H1 (cell line): Measurements from ENCODE around the gene POLR1H. TPM values are rescaled to one million over a fixed set of nuclear protein-coding genes. Genes with fewer than 3 reads are reported as not detected.

Experiments used
- ATF2 ChIP-seq: IDR thresholded peaks from 2 replicates; pipeline ENCODE4 v1.6.1; 2012; ENCODE audit warnings: low read length, inconsistent platforms
- BRCA1 ChIP-seq: IDR thresholded peaks from 2 replicates; pipeline ENCODE4 v1.6.1; 2012; ENCODE audit warnings: low read depth, low read length, improper control_type of control experiment
- CBX5 ChIP-seq: fragments of 300-800, 300-1000 bp; sonication (generic); IDR thresholded peaks from 2 replicates; pipeline ENCODE4 v1.7.1; 2016; ENCODE audit warnings: antibody characterized with exemption, low read length, low read depth
- E2F6 ChIP-seq: IDR thresholded peaks from 2 replicates; pipeline ENCODE4 v1.6.1; 2012; ENCODE audit warnings: inconsistent platforms
- EZH2 ChIP-seq: fragments of 200-600 bp; sonication (generic); IDR thresholded peaks from 2 replicates; pipeline ENCODE4 v1.7.1; 2012; ENCODE audit warnings: low read depth, mild to moderate bottlenecking, moderate library complexity, low read length, inconsistent platforms; ENCODE audit not compliant: severe bottlenecking
- FOSL1 ChIP-seq: IDR thresholded peaks from 2 replicates; pipeline ENCODE4 v1.6.1; 2011; ENCODE audit warnings: mild to moderate bottlenecking, low read depth, low read length, moderate library complexity; ENCODE audit not compliant: insufficient read depth
- JUN ChIP-seq: IDR thresholded peaks from 2 replicates; pipeline ENCODE4 v1.6.1; 2011; ENCODE audit warnings: low read depth, mild to moderate bottlenecking, improper control_type of control experiment, low read length
- JUND ChIP-seq: IDR thresholded peaks from 2 replicates; pipeline ENCODE4 v1.6.1; 2011; ENCODE audit warnings: mild to moderate bottlenecking, improper control_type of control experiment, low read length
- POLR2AphosphoS5 ChIP-seq: IDR thresholded peaks from 2 replicates; pipeline ENCODE4 v1.6.1; 2011; ENCODE audit warnings: low read depth, low read length
- POU5F1 ChIP-seq: IDR thresholded peaks from 2 replicates; pipeline ENCODE4 v1.6.1; 2011; ENCODE audit warnings: low read depth, mild to moderate bottlenecking, low read length, moderate library complexity
- SIRT6 ChIP-seq: IDR thresholded peaks from one replicate; pipeline ENCODE4 v1.7.1; 2012; ENCODE audit warnings: low read length, inconsistent platforms
- SUZ12 ChIP-seq: fragments of 200-600 bp; sonication (generic); IDR thresholded peaks from 2 replicates; pipeline ENCODE4 v1.6.1; 2012; ENCODE audit warnings: mild to moderate bottlenecking, inconsistent platforms, low read length, moderate library complexity, mixed read lengths
- TBP ChIP-seq: IDR thresholded peaks from 2 replicates; pipeline ENCODE4 v1.6.1; 2011; ENCODE audit warnings: low read depth, low read length, improper control_type of control experiment
- USF2 ChIP-seq: IDR thresholded peaks from 2 replicates; pipeline ENCODE4 v1.6.1; 2011; ENCODE audit warnings: low read length, improper control_type of control experiment
- polyA plus RNA-seq, 7 experiments: library from polyadenylated mRNA; depleted of rRNA in 3 of 7; stranded (reverse) in 5 of 7; unstranded in 2 of 7; fragments of >200 nt in 5 of 7; fragments of 200-250 nt in 2 of 7; gene quantifications; 1 replicate in 5 of 7; 2 replicates in 1 of 7; 4 replicates in 1 of 7; pipeline versions ENCODE4 v1.2.1 to v1.2.3, GENCODE V29; 2011 to 2013; ENCODE audit warnings: missing spikeins in 2 of 7, mixed read lengths in 2 of 7
- total RNA-seq: library from RNA; stranded (reverse); fragmentation: NEBNext Ultra II Directional; extraction: Animal tissue kit (Norgen Biotek cat#: 25700); gene quantifications from 2 replicates; pipeline ENCODE4 v1.2.1, GENCODE V29; 2021

Gene POLR1H
- total and polyA plus RNA-seq, 2 of the 8 experiments (the other 6 are each of a cell fraction or from before 2014, with no cell fraction given) = 31.5 to 82.2 TPM

- TF ChIP-seq E2F6 = no peak
- TF ChIP-seq SUZ12 = no peak
- TF ChIP-seq TBP = peak; percentile 95
- TF ChIP-seq USF2 = no peak
- peak; percentile 56; the same call in 1 of the 2 replicates for TF ChIP-seq JUN
- no peak for TF ChIP-seq CBX5
- peak; percentile 95 for TF ChIP-seq POLR2AphosphoS5
- TF ChIP-seq SIRT6 = no peak
- TF ChIP-seq ATF2 = peak; percentile 92
- no peak for TF ChIP-seq BRCA1
- no peak for TF ChIP-seq POU5F1
- TF ChIP-seq JUND = peak; percentile 94
- TF ChIP-seq EZH2 = no peak
- TF ChIP-seq FOSL1 = no peak
Measured at GRCh38 chr6:30061092-30061857, at the start of gene POLR1H (continued).
